ENCODE results near the gene ZBTB3.
"Not testable (repeated sequence)": the region's sequence is repeated elsewhere in the genome, so short reads cannot be mapped to it uniquely, and the experiment has no call there.

The ZBTB3 gene

GRCh38 chr11:62716206-62716605 lies 37.8 kb downstream of the ZBTB3 start:
- no peak for DNase-seq (ENCODE audit: low read depth in 3 of 3)

GRCh38 chr11:62715150-62716130 lies 38.5 kb downstream of the ZBTB3 start:
- DNase-seq (ENCODE audit: low read depth in 3 of 3), result no peak

- DNase-seq (ENCODE audit: low read depth in 3 of 3), result no peak
These were observed 40.6 kb downstream of the ZBTB3 start for GRCh38 chr11:62713343-62713742.

GRCh38 chr11:62712861-62713260 lies 41.1 kb downstream of the ZBTB3 start:
- DNase-seq (ENCODE audit: low read depth in 3 of 3), result no peak

GRCh38 chr11:62712276-62712812 lies 41.6 kb downstream of the ZBTB3 start:
- DNase-seq (ENCODE audit: low read depth in 3 of 3), result no peak

- DNase-seq (ENCODE audit: low read depth in 3 of 3), result no peak
These were observed 44.0 kb downstream of the ZBTB3 start for GRCh38 chr11:62710001-62710345.

GRCh38 chr11:62709247-62710000 lies 44.5 kb downstream of the ZBTB3 start:
- DNase-seq (ENCODE audit: low read depth in 3 of 3), result peak; percentile 89 to 95 (median 92)

GRCh38 chr11:62708793-62709192 lies 45.2 kb downstream of the ZBTB3 start:
- peak in 2 of 3 experiments; percentile 29 to 43 for DNase-seq (ENCODE audit: low read depth in 3 of 3)

GRCh38 chr11:62708392-62708791 lies 45.6 kb downstream of the ZBTB3 start:
- DNase-seq (ENCODE audit: low read depth in 3 of 3), result no peak

GRCh38 chr11:62707277-62707861 lies 46.6 kb downstream of the ZBTB3 start, which contains the start of the genes BSCL2 and GNG3:
Gene BSCL2, minus strand, starts transcription at chr11:62707424. Its CDS starts 229 bp downstream, at chr11:62707195.
Gene GNG3, plus strand, starts transcription at chr11:62707676. Its CDS starts 620 bp downstream, at chr11:62708296.
- no peak for DNase-seq (ENCODE audit: low read depth in 3 of 3)

GRCh38 chr11:62706850-62707247 lies 47.1 kb downstream of the ZBTB3 start:
- no peak for DNase-seq (ENCODE audit: low read depth in 3 of 3)

GRCh38 chr11:62705880-62706849 lies 47.8 kb downstream of the ZBTB3 start:
- DNase-seq (ENCODE audit: low read depth in 3 of 3), result peak; percentile 91 to 92 (median 92)

GRCh38 chr11:62705413-62705812 lies 48.5 kb downstream of the ZBTB3 start:
- DNase-seq (ENCODE audit: low read depth in 3 of 3), result no peak

GRCh38 chr11:62703921-62704320 lies 50.0 kb downstream of the ZBTB3 start:
- not testable (repeated sequence) for DNase-seq (ENCODE audit: low read depth in 3 of 3)

GRCh38 chr11:62702246-62702645 lies 51.7 kb downstream of the ZBTB3 start:
- DNase-seq (ENCODE audit: low read depth in 3 of 3), result no peak

Data from stimulated activated CD4-positive, alpha-beta T cell treated with anti-CD3 and anti-CD28 coated beads, TNF-alpha, amount 100 ng/mL, for 24 hours (primary cell).